Effector memory CD8-positive, alpha-beta T cell (primary cell): ENCODE data around the gene SURF4.

Experiments used
- ATAC-seq: fragments of 150-1000 bp; cut with Tn5 transposase; replicated peaks from 2 replicates; pipeline ENCODE4 v1.10.0; 2021; ENCODE audit warnings: mild to moderate bottlenecking, moderate library complexity
- DNase-seq, 3 experiments: peaks; one replicate each; pipeline ENCODE4 v3.0.0; 2021
- H3K27ac Mint-ChIP-seq, 2 donors: one replicate each; pipeline ENCODE4 v1.8.0; 2022; ENCODE audit warnings: mild to moderate bottlenecking in 2 of 2, mixed read lengths in 2 of 2, moderate library complexity in 2 of 2
- H3K27me3 Mint-ChIP-seq, 2 donors: one replicate each; pipeline ENCODE4 v1.8.0; 2022; ENCODE audit warnings: mixed read lengths in 2 of 2
- H3K36me3 Mint-ChIP-seq: one replicate; pipeline ENCODE4 v1.8.0; 2022; ENCODE audit warnings: mild to moderate bottlenecking, moderate library complexity, mixed read lengths; ENCODE audit not compliant: insufficient read depth
- H3K4me1 Mint-ChIP-seq, 2 donors: one replicate each; pipeline ENCODE4 v1.8.0; 2022; ENCODE audit warnings: low read depth in 2 of 2, mixed read lengths in 2 of 2
- H3K4me3 Mint-ChIP-seq, 2 donors: one replicate each; pipeline ENCODE4 v1.8.0; 2022; ENCODE audit warnings: mild to moderate bottlenecking in 2 of 2, mixed read lengths in 2 of 2, moderate library complexity in 2 of 2
- H3K9me3 Mint-ChIP-seq, 2 donors: one replicate each; pipeline ENCODE4 v1.8.0; 2022; ENCODE audit warnings: mixed read lengths in 2 of 2

The SURF4 gene

GRCh38 chr9:133361507-133362092, 14.3 kb downstream of the SURF4 start:
- H3K9me3 Mint-ChIP-seq, result no peaks in the 10 kb centered on the region
- peaks cover 43 to 45% of the 10 kb centered on the region in 2 donors for H3K4me1 Mint-ChIP-seq
- no peaks in the 10 kb centered on the region for H3K27me3 Mint-ChIP-seq
- ATAC-seq (no peak), DNase-seq (no peak)
- peak overlapping the region; percentile 44 to 77 for H3K27ac Mint-ChIP-seq
- H3K36me3 Mint-ChIP-seq, result peaks cover 94% of the 10 kb centered on the region
- H3K4me3 Mint-ChIP-seq, result peak overlapping the region in 1 of 2 donors; percentile 33

- H3K36me3 Mint-ChIP-seq, result peaks cover 91% of the 10 kb centered on the region
- peaks cover 37 to 45% of the 10 kb centered on the region in 2 donors for H3K4me1 Mint-ChIP-seq
- ATAC-seq, result no peak
- no peaks in the 10 kb centered on the region for H3K27me3 Mint-ChIP-seq
- peak overlapping the region in 1 of 2 donors; percentile 33 for H3K4me3 Mint-ChIP-seq
- no peak for DNase-seq
- peak overlapping the region; percentile 73 to 77 for H3K27ac Mint-ChIP-seq
- no peaks in the 10 kb centered on the region for H3K9me3 Mint-ChIP-seq
Observed at GRCh38 chr9:133360400-133361393, 15.2 kb downstream of the SURF4 start.

- Mint-ChIP-seq H3K9me3 (no peaks in the 10 kb centered on the region), H3K27ac (peak overlapping the region; percentile 73 to 77), H3K27me3 (no peaks in the 10 kb centered on the region), H3K4me3 (peak overlapping the region in 1 of 2 donors; percentile 31), H3K4me1 (peaks cover 35 to 45% of the 10 kb centered on the region in 2 donors), H3K36me3 (peaks cover 84% of the 10 kb centered on the region)
- DNase-seq (no peak), ATAC-seq (no peak)
Observed at GRCh38 chr9:133359399-133360175, 16.3 kb downstream of the SURF4 start.

- Mint-ChIP-seq H3K4me1 (peaks cover 36 to 41% of the 10 kb centered on the region in 2 donors), H3K27ac (peak overlapping the region in 1 of 2 donors; percentile 86), H3K9me3 (no peaks in the 10 kb centered on the region), H3K4me3 (peak overlapping the region; percentile 86 to 87), H3K36me3 (peaks cover 81% of the 10 kb centered on the region), H3K27me3 (no peaks in the 10 kb centered on the region)
- no peak for ATAC-seq
- DNase-seq, result no peak
Observed at GRCh38 chr9:133357656-133358055, 18.2 kb downstream of the SURF4 start.

- Mint-ChIP-seq H3K27me3 (no peaks in the 10 kb centered on the region), H3K9me3 (no peaks in the 10 kb centered on the region), H3K27ac (peak within 1 kb of the TSS; percentile 86), H3K4me3 (peak within 1 kb of the TSS; percentile 86 to 87), H3K4me1 (peaks cover 31 to 38% of the 10 kb centered on the region in 2 donors), H3K36me3 (peaks cover 81% of the 10 kb centered on the region)
- DNase-seq (peak; percentile 84 to 87 (median 85)), ATAC-seq (peak; percentile 94)
Observed at GRCh38 chr9:133356391-133357091, 19.3 kb downstream of the SURF4 start, which contains the start of the genes SURF1 and SURF2. SURF1 (minus strand) TSS chr9:133356487; CDS start chr9:133356453, 34 bp downstream. SURF2 (plus strand) TSS chr9:133356550; CDS start chr9:133356593, 43 bp downstream.

- peak; percentile 34 for ATAC-seq
- no peak for DNase-seq
- H3K9me3 Mint-ChIP-seq, result no peaks in the 10 kb centered on the region
- H3K4me1 Mint-ChIP-seq, result peaks cover 31 to 34% of the 10 kb centered on the region in 2 donors
- peaks cover 81% of the 10 kb centered on the region for H3K36me3 Mint-ChIP-seq
- no peaks in the 10 kb centered on the region for H3K27me3 Mint-ChIP-seq
- H3K4me3 Mint-ChIP-seq, result peak overlapping the region; percentile 86 to 87
- H3K27ac Mint-ChIP-seq, result peak overlapping the region; percentile 86
Observed at GRCh38 chr9:133355881-133356357, 19.9 kb downstream of the SURF4 start.

- no peak for ATAC-seq
- Mint-ChIP-seq H3K27me3 (no peaks in the 10 kb centered on the region), H3K4me1 (peaks cover 30% of the 10 kb centered on the region in 2 donors), H3K36me3 (peaks cover 81% of the 10 kb centered on the region), H3K4me3 (peak overlapping the region; percentile 86 to 87), H3K27ac (peak overlapping the region in 1 of 2 donors; percentile 86), H3K9me3 (no peaks in the 10 kb centered on the region)
- no peak for DNase-seq
Observed at GRCh38 chr9:133354766-133355165, 21.1 kb downstream of the SURF4 start.

- Mint-ChIP-seq H3K9me3 (no peaks in the 10 kb centered on the region), H3K27ac (peak overlapping the region in 1 of 2 donors; percentile 79)
Observed at GRCh38 chr9:133353548-133353947, 22.3 kb downstream of the SURF4 start.

GRCh38 chr9:133352635-133353340, 23.1 kb downstream of the SURF4 start:
- H3K27ac Mint-ChIP-seq, result peak overlapping the region in 1 of 2 donors; percentile 79
- DNase-seq (no peak), ATAC-seq (no peak)
- peak overlapping the region in 1 of 2 donors; percentile 36 for H3K4me3 Mint-ChIP-seq
- H3K9me3 Mint-ChIP-seq, result no peaks in the 10 kb centered on the region
- peaks cover 29 to 32% of the 10 kb centered on the region in 2 donors for H3K4me1 Mint-ChIP-seq
- peaks cover 83% of the 10 kb centered on the region for H3K36me3 Mint-ChIP-seq
- H3K27me3 Mint-ChIP-seq, result no peaks in the 10 kb centered on the region

More at GRCh38 chr9:133353548-133353947, 22.3 kb downstream of the SURF4 start:
- no peak overlapping the region for H3K4me3 Mint-ChIP-seq
- DNase-seq (no peak), ATAC-seq (no peak)
- peaks cover 81% of the 10 kb centered on the region for H3K36me3 Mint-ChIP-seq
- peaks cover 32 to 34% of the 10 kb centered on the region in 2 donors for H3K4me1 Mint-ChIP-seq
- no peaks in the 10 kb centered on the region for H3K27me3 Mint-ChIP-seq

- DNase-seq (no peak), ATAC-seq (no peak)
- no peak overlapping the region for H3K4me3 Mint-ChIP-seq
- H3K4me1 Mint-ChIP-seq, result peaks cover 23 to 28% of the 10 kb centered on the region in 2 donors
- peaks cover 82% of the 10 kb centered on the region for H3K36me3 Mint-ChIP-seq
- no peaks in the 10 kb centered on the region for H3K27me3 Mint-ChIP-seq
- no peaks in the 10 kb centered on the region for H3K9me3 Mint-ChIP-seq
- H3K27ac Mint-ChIP-seq, result no peak overlapping the region
Observed at GRCh38 chr9:133351908-133352634, 23.8 kb downstream of the SURF4 start.

GRCh38 chr9:133351526-133351907, 24.3 kb downstream of the SURF4 start:
- Mint-ChIP-seq H3K27ac (no peak overlapping the region), H3K27me3 (no peaks in the 10 kb centered on the region), H3K4me1 (peaks cover 27 to 30% of the 10 kb centered on the region in 2 donors), H3K9me3 (no peaks in the 10 kb centered on the region), H3K36me3 (peaks cover 79% of the 10 kb centered on the region), H3K4me3 (no peak overlapping the region)
- DNase-seq (no peak), ATAC-seq (no peak)
